Astrocyte of the spinal cord (primary cell): ENCODE results near the gene PHLDB1.

Experiments used
- DNase-seq: peaks from one replicate; pipeline ENCODE4 v3.0.0; 2011; ENCODE audit warnings: low read depth, low spot score
- H3K4me3 ChIP-seq: 2 replicates; pipeline ENCODE4 v1.5.1; 2011; ENCODE audit warnings: low read depth, mild to moderate bottlenecking, low read length, moderate library complexity
- CTCF ChIP-seq: IDR thresholded peaks from 2 replicates; pipeline ENCODE4 v1.5.1; 2012; ENCODE audit warnings: low read depth, mild to moderate bottlenecking, low read length, inconsistent platforms
- in situ Hi-C: cut with HindIII; loops from 2 replicates; pipeline ENCODE4 v1.10.0; 2017; ENCODE audit warnings: low sequenced_read_pairs

The PHLDB1 gene

GRCh38 chr11:118605116-118605867, 2.1 kb upstream of the PHLDB1 start:
- no peak overlapping the region for H3K4me3 ChIP-seq
- in situ Hi-C loops, result no loop called here

GRCh38 chr11:118606157-118606843, 1.1 kb upstream of the PHLDB1 start:
- in situ Hi-C loops, result no loop called here
- H3K4me3 ChIP-seq, result no peak overlapping the region
- no peak for TF ChIP-seq CTCF
- DNase-seq, result no peak

More at GRCh38 chr11:118605116-118605867, 2.1 kb upstream of the PHLDB1 start:
- DNase-seq, result peak; percentile 82
- TF ChIP-seq CTCF, result no peak

- no peak for TF ChIP-seq CTCF
- in situ Hi-C loops, result no loop called here
- no peak for DNase-seq
- H3K4me3 ChIP-seq, result no peak overlapping the region
Observed at GRCh38 chr11:118606844-118607228, 579 bp upstream of the PHLDB1 start.

GRCh38 chr11:118608360-118609227, 1.2 kb downstream of the PHLDB1 start:
- in situ Hi-C loops, result no loop called here
- no peak for TF ChIP-seq CTCF
- DNase-seq, result peak; percentile 84
- H3K4me3 ChIP-seq, result peak overlapping the region; percentile 77

- H3K4me3 ChIP-seq, result peak overlapping the region; percentile 27
- in situ Hi-C loops, result no loop called here
- peak; percentile 22 for DNase-seq
- TF ChIP-seq CTCF, result no peak
Observed at GRCh38 chr11:118609380-118610224, 2.2 kb downstream of the PHLDB1 start.
